Stimulated activated CD4-positive, alpha-beta T cell treated with anti-CD3 and anti-CD28 coated beads, TNF-alpha, amount 100 ng/mL, for 1 hour (primary cell): ENCODE data around the gene NDUFA8.

Source experiments
- DNase-seq, 3 donors: peaks; one replicate each; pipeline ENCODE4 v3.0.0-alpha.2; 2020; ENCODE audit warnings: low read depth in 3 of 3, low spot score in 1 of 3

Gene NDUFA8

GRCh38 chr9:122186301-122186700, 26.7 kb upstream of the NDUFA8 start:
- DNase-seq = no peak

GRCh38 chr9:122184551-122184950, 25.0 kb upstream of the NDUFA8 start:
- no peak for DNase-seq

- no peak for DNase-seq
These were observed 23.9 kb upstream of the NDUFA8 start for GRCh38 chr9:122183501-122183900.

DNA sequence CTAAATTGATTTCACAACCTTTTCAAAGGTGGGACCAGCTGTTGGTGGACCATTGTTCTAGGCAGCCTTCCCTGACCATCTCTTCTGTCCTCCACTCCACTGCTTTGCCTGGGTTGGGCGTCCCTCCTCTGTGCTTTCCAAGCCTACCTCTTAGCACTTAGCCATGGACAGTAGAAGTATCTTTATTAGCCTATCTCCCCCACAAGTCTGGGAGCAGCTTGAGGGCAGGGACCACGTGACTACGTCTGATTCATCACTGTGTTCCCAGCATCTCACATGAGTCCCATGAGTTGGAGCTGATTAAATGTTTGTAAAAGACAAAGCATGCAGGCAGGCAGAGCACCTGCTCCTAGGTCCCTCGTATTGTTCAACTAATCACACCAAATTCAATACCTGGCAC, 21.1 kb upstream of the NDUFA8 start:
- DNase-seq = no peak

GRCh38 chr9:122179690-122180074, 20.1 kb upstream of the NDUFA8 start:
- no peak for DNase-seq

DNA sequence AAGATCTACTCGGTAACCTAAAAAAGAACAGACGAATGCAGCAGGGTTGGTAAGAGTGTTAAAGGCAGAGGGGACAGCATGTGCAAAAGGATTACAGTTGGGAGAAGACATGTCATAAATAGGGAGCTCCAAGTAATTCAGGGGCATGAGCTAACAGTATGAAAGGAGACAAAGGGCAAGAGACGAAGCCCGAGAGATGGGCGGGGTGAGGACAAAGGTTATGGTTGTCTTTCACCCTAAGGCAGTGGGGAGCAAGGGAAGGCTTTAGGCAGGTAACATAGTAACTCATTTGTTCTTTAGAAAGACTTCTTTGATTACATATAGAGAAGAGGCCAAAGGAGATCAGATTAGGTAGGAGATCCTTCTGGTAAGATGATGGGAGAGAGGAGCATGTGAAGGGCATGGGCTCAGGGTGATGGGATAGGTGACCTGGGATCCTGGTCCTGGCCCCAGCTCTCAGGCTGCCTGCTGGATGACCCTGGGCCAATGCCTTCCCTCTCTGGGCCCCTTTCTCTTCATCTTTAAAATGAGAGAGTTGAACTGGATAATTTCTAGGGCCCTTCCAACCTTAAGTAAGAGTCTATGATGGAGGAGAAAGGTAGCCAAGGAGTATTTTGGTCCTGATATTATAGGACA, 19.6 kb upstream of the NDUFA8 start:
- no peak for DNase-seq

DNA sequence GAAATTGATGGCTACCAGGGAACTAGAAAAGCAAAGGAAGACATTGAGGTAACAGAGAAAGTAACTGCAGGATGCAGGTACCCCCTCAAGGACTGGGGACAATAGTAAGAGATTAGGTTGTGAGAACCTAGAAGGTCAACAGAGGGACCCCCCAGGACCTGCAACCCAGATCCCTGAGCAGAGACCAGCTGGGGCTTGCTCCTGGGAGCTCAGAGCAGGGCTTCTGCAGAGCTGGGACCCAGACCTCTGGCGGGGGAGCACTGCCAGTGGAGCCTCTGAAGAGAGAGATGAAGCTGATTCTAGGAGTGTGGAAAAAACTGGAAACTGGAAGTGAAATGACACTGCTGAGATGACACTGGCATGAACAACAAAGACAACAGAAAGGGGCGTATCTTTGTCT, 17.3 kb upstream of the NDUFA8 start:
- no peak for DNase-seq

GRCh38 chr9:122173670-122174069, 14.1 kb upstream of the NDUFA8 start:
- DNase-seq = no peak

- no peak for DNase-seq
These were observed 12.6 kb upstream of the NDUFA8 start for GRCh38 chr9:122172131-122172530.

DNA sequence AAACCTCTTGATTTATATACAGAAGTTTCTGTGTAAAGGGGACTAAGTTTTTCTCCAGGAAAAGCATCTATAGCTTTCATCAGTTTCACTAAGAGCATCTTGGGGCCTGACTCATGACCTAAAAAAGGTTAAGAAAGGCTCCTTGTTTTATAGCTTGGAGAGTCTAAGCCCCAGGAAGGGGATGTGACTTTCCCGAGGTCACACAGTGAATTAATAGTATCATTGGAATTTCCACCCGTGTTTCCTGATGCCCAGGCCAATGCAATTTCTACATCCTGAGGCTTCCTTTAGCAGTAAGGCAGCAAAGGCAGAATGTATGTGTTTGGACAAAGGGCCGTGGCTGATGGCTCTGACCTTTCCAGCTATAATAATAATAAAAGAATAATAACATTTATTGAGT, 8.8 kb upstream of the NDUFA8 start:
- no peak for DNase-seq

DNA sequence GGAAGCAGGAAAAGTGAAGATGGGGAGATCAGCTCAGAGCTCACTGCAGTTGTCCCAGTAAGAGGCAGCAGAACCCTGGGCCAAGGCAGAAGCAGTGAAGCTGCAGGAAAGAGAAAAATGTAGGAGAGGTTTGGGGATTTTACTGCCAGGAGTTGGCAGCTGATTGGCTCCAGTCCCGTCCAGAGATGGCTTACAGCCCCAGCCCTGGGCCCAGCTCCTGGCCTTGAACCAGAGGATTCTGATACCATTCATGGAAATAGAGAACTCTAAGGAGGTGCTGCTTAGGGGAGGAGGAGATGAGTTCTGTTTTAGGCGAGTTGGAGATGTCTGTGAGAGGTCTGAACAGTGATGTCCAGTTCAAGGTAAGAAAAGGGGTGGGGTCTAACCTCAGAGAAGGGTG, 4.7 kb upstream of the NDUFA8 start:
- DNase-seq = no peak

GRCh38 chr9:122162415-122162814, 2.8 kb upstream of the NDUFA8 start:
- no peak for DNase-seq

GRCh38 chr9:122159925-122160246, 307 bp upstream of the NDUFA8 start:
- DNase-seq = no peak

DNA sequence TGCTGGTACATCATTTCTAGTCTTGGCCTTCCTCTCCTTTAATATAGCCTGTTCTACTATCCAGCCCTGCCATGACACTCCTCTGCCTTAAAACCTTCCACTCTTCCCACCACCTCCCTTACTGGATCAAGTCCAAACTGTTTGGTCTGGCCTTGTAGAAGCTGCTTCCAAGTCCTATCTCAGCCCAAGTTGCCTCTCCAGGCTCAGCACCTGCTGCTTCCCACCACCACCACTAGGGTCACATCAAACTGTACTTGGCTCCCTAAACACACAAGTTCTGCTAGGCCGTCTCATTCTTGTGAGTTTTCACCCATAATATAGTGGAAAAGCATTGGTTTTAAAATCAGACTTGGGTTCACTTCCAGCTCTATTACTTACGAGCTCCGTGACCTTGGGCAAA, 1.4 kb downstream of the NDUFA8 start:
- peak in 1 of 3 donors; percentile 3 for DNase-seq

- DNase-seq = no peak
These were observed 3.8 kb downstream of the NDUFA8 start for GRCh38 chr9:122155796-122156195.

DNA sequence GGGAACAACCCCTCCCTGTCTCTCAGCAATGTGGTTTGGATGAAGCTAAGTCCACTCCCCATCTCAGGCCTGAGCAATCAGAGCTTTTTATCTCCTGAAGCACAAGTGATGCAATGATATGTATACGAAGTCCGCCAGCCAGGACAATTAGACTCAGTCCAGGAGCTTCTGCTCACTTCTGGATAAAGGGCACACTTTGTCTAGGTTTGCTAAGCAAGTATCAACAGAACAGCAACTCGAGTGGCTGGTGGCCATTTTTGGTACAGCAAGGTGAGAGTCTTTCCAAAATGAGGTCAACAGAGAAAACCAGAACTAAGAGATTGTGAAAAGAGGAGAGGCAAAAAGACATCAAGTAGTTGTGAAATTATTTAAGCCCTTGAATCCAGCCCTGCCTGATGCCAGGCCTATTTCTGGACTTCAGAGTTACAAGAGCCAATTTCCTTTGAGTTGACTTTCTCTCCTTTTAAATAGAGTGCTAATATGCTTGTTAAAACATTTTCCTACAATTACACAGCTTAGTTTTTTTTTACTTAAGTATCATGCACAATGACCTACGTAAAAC, 8.2 kb downstream of the NDUFA8 start:
- no peak for DNase-seq

DNA sequence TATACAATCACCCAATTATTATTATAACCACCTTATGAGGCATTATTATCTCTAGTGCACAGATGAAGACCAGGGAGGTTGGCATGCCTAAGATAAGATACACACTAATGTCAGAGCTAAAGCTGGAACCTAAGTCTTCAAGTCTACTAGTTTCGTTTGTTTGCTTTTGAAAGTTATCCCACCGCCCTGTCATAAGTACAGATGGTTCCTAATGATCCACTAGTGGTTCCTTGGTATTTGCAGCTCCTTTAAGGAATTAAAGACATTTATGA, 14.1 kb downstream of the NDUFA8 start:
- no peak for DNase-seq

- DNase-seq = no peak
These were observed 14.6 kb downstream of the NDUFA8 start for GRCh38 chr9:122144836-122145591.

DNA sequence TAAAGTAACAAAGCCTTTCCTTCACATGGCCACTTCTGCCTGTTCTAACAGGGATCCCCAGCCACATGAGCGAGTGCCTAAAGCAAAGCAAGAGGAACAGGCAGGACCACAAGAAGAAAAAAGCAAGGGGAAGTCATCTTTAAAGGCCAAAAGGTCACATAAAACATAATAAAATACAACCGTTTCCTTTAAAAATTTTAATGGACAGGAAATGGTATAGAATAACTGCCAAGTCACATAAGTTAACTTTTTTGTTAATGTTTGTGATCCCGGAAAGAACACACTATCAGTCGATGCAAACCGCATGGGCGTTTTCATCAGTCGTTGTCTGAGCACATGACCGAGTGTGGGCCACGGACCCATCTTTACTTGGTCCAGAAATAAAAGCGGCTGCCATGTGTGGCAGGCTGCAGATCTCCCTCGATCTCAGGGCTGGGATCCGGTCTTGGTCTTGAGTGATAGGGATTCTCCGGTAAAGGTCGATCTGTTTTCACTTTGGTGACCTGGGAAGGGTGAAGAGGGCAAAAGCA, 15.6 kb downstream of the NDUFA8 start:
- DNase-seq = no peak

- no peak for DNase-seq
These were observed 16.3 kb downstream of the NDUFA8 start for GRCh38 chr9:122143296-122143695.

DNA sequence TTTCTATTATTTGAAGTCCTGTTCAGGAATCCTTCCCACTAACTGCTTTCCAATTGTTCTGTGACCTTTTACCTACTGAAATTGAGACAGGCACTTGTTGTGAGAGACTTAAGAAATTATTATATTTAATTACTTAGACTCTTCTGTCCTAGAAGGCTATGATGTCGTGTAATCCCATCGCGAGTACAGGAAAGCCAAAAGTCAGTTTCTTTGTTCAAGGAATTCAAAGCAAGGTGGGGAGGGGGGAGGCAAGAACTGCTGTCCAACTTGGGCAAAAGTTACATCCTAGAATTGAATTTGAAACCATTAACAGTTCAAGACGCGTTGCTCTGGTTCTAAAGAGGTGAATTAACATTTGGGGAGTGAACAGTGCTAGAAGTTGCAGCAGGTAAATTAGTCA, 17.9 kb downstream of the NDUFA8 start:
- no peak for DNase-seq

DNA sequence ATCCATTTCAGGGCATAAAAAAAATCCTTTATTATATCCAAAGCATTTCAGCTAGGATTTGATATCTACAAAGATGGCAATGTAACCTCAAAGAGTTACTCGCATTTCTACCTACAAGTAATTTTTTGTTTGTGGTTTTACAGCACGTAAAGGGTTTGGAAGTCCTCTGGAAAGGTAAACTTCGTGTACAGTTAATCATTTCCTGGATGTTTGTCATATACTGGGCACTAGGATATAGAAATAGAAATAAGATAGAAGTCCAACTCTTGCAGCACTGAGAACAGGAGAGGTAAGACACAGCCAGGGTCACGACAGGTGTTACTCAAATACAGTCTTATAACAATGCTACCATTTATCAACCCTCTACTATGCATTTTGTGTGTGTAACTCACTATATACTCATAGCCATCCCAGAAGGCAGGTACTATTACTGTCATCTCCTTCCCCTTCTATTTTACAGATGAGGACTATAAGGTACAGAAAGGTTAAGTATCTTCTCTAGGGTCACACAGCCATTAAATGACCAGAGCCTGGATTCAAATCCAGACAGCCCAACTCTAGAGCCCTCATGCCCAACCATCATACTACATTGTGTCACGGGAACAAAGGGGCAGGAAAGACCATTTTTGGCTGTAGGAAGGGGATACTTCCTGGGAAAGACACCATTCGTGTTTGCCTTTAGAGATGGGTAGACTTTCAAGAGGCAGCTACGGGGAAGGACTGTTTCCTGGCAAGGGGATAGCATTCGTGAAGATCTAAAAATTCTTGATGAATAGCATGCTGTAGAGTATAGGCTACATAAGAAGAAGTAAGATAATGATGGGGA, 19.0 kb downstream of the NDUFA8 start:
- no peak for DNase-seq
